SK-N-SH (cell line): ENCODE results near the gene LRFN4.

Experiments
- EP300 ChIP-seq, 2 experiments: IDR thresholded peaks; 2 replicates each; pipeline versions ENCODE4 v1.4.0 to v1.6.1; 2012; ENCODE audit warnings: borderline replicate concordance in 1 of 2, low read depth in 1 of 2, low read length in 1 of 2
- EZH2phosphoT487 ChIP-seq: fragments of 200-600 bp; sonication (generic); IDR thresholded peaks from 2 replicates; pipeline ENCODE4 v1.6.1; 2017; ENCODE audit warnings: low read depth, mixed run types, mild to moderate bottlenecking, antibody characterized with exemption, moderate library complexity, borderline replicate concordance
- FOXJ3 ChIP-seq: sonication (generic); formaldehyde crosslinking; IDR thresholded peaks from 2 replicates; pipeline ENCODE4 v1.5.1; 2020; ENCODE audit warnings: mild to moderate bottlenecking, missing genetic modification reagents
- GABPA ChIP-seq: IDR thresholded peaks from 2 replicates; pipeline ENCODE4 v1.4.0; 2012; ENCODE audit warnings: low read depth, mild to moderate bottlenecking
- JUND ChIP-seq: IDR thresholded peaks from 2 replicates; pipeline ENCODE4 v1.4.0; 2012
- MXI1 ChIP-seq: IDR thresholded peaks from 2 replicates; pipeline ENCODE4 v1.6.1; 2012; ENCODE audit warnings: mild to moderate bottlenecking, low read depth, low read length, improper control_type of control experiment
- POLR2AphosphoS5 ChIP-seq: IDR thresholded peaks from 2 replicates; pipeline ENCODE4 v1.6.1; 2012; ENCODE audit warnings: low read depth, low read length
- RFX5 ChIP-seq: IDR thresholded peaks from 2 replicates; pipeline ENCODE4 v1.6.1; 2012; ENCODE audit warnings: mild to moderate bottlenecking, improper control_type of control experiment, low read length
- SMC3 ChIP-seq: IDR thresholded peaks from 2 replicates; pipeline ENCODE4 v1.6.1; 2012; ENCODE audit warnings: low read depth, low read length, improper control_type of control experiment
- TAF1 ChIP-seq: IDR thresholded peaks from 2 replicates; pipeline ENCODE4 v1.6.1; 2012; ENCODE audit warnings: low read depth, mild to moderate bottlenecking, low read length, moderate library complexity, borderline replicate concordance
- TF ChIP-seq, protein P1 (sequence below): fragments of 200-600 bp; sonication (generic); IDR thresholded peaks from 2 replicates; pipeline ENCODE4 v1.6.1; 2017; ENCODE audit warnings: antibody characterized with exemption, mild to moderate bottlenecking, moderate library complexity
- TF ChIP-seq, protein P2 (sequence below): IDR thresholded peaks from 2 replicates; pipeline ENCODE4 v1.4.0; 2012; ENCODE audit warnings: low read depth
- TF ChIP-seq, protein P3 (sequence below): IDR thresholded peaks from 2 replicates; pipeline ENCODE4 v1.4.0; 2012; ENCODE audit warnings: low read depth, borderline replicate concordance
- TF ChIP-seq, protein P4 (sequence below): fragments of 150-350 bp; IDR thresholded peaks from 2 replicates; pipeline ENCODE4 v1.6.1; 2017; ENCODE audit warnings: antibody characterized with exemption, low read length, low read depth, borderline replicate concordance

- no peak for TF ChIP-seq MXI1
- TF ChIP-seq, protein P1, sequence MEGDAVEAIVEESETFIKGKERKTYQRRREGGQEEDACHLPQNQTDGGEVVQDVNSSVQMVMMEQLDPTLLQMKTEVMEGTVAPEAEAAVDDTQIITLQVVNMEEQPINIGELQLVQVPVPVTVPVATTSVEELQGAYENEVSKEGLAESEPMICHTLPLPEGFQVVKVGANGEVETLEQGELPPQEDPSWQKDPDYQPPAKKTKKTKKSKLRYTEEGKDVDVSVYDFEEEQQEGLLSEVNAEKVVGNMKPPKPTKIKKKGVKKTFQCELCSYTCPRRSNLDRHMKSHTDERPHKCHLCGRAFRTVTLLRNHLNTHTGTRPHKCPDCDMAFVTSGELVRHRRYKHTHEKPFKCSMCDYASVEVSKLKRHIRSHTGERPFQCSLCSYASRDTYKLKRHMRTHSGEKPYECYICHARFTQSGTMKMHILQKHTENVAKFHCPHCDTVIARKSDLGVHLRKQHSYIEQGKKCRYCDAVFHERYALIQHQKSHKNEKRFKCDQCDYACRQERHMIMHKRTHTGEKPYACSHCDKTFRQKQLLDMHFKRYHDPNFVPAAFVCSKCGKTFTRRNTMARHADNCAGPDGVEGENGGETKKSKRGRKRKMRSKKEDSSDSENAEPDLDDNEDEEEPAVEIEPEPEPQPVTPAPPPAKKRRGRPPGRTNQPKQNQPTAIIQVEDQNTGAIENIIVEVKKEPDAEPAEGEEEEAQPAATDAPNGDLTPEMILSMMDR, result no peak
- TF ChIP-seq, protein P2, sequence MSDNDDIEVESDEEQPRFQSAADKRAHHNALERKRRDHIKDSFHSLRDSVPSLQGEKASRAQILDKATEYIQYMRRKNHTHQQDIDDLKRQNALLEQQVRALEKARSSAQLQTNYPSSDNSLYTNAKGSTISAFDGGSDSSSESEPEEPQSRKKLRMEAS, result no peak
- no peak for TF ChIP-seq GABPA
- no peak for TF ChIP-seq EP300 (IDR thresholded peaks at IDR 0.05; ENCODE audit: borderline replicate concordance in 1 of 2, low read depth in 1 of 2, low read length in 1 of 2)
- TF ChIP-seq POLR2AphosphoS5, result no peak
- no peak for TF ChIP-seq TAF1
- TF ChIP-seq RFX5, result no peak
- TF ChIP-seq SMC3, result no peak
- TF ChIP-seq, protein P3, sequence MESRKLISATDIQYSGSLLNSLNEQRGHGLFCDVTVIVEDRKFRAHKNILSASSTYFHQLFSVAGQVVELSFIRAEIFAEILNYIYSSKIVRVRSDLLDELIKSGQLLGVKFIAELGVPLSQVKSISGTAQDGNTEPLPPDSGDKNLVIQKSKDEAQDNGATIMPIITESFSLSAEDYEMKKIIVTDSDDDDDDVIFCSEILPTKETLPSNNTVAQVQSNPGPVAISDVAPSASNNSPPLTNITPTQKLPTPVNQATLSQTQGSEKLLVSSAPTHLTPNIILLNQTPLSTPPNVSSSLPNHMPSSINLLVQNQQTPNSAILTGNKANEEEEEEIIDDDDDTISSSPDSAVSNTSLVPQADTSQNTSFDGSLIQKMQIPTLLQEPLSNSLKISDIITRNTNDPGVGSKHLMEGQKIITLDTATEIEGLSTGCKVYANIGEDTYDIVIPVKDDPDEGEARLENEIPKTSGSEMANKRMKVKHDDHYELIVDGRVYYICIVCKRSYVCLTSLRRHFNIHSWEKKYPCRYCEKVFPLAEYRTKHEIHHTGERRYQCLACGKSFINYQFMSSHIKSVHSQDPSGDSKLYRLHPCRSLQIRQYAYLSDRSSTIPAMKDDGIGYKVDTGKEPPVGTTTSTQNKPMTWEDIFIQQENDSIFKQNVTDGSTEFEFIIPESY, result no peak
- TF ChIP-seq FOXJ3 (CRISPR knock-in tag), result no peak
- TF ChIP-seq, protein P4, sequence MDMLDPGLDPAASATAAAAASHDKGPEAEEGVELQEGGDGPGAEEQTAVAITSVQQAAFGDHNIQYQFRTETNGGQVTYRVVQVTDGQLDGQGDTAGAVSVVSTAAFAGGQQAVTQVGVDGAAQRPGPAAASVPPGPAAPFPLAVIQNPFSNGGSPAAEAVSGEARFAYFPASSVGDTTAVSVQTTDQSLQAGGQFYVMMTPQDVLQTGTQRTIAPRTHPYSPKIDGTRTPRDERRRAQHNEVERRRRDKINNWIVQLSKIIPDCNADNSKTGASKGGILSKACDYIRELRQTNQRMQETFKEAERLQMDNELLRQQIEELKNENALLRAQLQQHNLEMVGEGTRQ, result no peak
- no peak for TF ChIP-seq JUND
- no peak for TF ChIP-seq EZH2phosphoT487
These were observed 14.0 kb downstream of the LRFN4 start for GRCh38 chr11:66870616-66871520.
